Psoas muscle (tissue), 8 donors: ENCODE measurements around the gene ATP5ME. TPM values are rescaled to one million over a fixed set of nuclear protein-coding genes. Genes with fewer than 3 reads are reported as not detected.
A peak's percentile ranks its signal among the peaks of the same experiment; 100 is the strongest.

Experiments used
- ATAC-seq, 4 donors: fragments of 200-7000 bp; cut with Tn5 transposase; one replicate each; pipeline ENCODE4 v1.9.1; 2020; ENCODE audit warnings: moderate library complexity in 3 of 4, mild to moderate bottlenecking in 2 of 4
- DNase-seq, 2 donors: peaks; one replicate each; pipeline ENCODE4 v3.0.0-alpha.2; 2020
- H3K27ac ChIP-seq: fragments of 200-600 bp; one replicate; pipeline ENCODE4 v1.8.0; 2022
- H3K27me3 ChIP-seq, 3 donors: fragments of 200-600 bp in 1 of 3; one replicate each; pipeline versions ENCODE4 v1.6.1 to v1.8.0; 2013 to 2022; ENCODE audit warnings: low read length in 2 of 3, mild to moderate bottlenecking in 2 of 3, moderate library complexity in 1 of 3; ENCODE audit not compliant: insufficient read depth in 3 of 3
- H3K36me3 ChIP-seq, 2 donors: fragments of 200-600 bp in 1 of 2; one replicate each; pipeline versions ENCODE4 v1.6.1 to v1.8.0; 2013 to 2022; ENCODE audit warnings: low read depth in 1 of 2, mild to moderate bottlenecking in 1 of 2, moderate library complexity in 1 of 2; ENCODE audit not compliant: insufficient read depth in 1 of 2
- H3K4me1 ChIP-seq: fragments of 200-600 bp; one replicate; pipeline ENCODE4 v1.8.0; 2022
- H3K4me3 ChIP-seq: fragments of 200-600 bp; one replicate; pipeline ENCODE4 v1.8.0; 2022; ENCODE audit warnings: mild to moderate bottlenecking
- H3K9me3 ChIP-seq: fragments of 200-600 bp; one replicate; pipeline ENCODE4 v1.8.0; 2022
- WGBS, 3 donors: extraction: QIAGEN DNeasy Blood & Tissue Kit; methylation state at CpG; one replicate each; pipeline versions ENCODE4 v1.1.6 to v1.1.7; 2013; 5-methylcytosine and 5-hydroxymethylcytosine counted together
- intact Hi-C, 2 donors: fragments of 100-400 bp; cut with DNase I; formaldehyde crosslinking; loops; one replicate each; pipeline versions ENCODE4 v1.11.0 to v1.14.2; 2022
- polyA plus RNA-seq, 3 donors: library from polyadenylated mRNA; stranded (reverse); fragments of 200-250 nt; gene quantifications; one replicate each; pipeline ENCODE4 v1.2.3, GENCODE V29; 2013
- total RNA-seq, 4 donors: library from RNA; stranded (reverse); fragmentation: NEBNext Ultra II Directional in 2 of 4; extraction: Animal tissue kit (Norgen Biotek cat#: 25700) in 2 of 4; gene quantifications; one replicate each; pipeline versions ENCODE4 v1.2.1 to v1.2.4, GENCODE V29; 2021 to 2023
- TF ChIP-seq, protein P1 (sequence below): fragments of 200-600 bp; IDR thresholded peaks from one replicate; pipeline ENCODE4 v1.8.0; 2022; ENCODE audit warnings: antibody characterized with exemption
- donor health status: healthy with polysubstance abuse.
- donor health status: DM: no; HTN: no; CAD: no; lungs with moderate emphysema.
- donor health status: Bipolar disorder and iron deficiency.
- donor health status: healthy.
- donor health status: DM: yes; HTN: yes; CAD: no.
- donor health status: DM: no; HTN: no; CAD: no.
- donor health status: DM: no; HTN: no; CAD: no.
- donor health status: DM: yes; HTN: yes; CAD: no.

Gene ATP5ME
- total and polyA plus RNA-seq, 7 donors = 358 to 712 (median 470) TPM

GRCh38 chr4:665381-665750 is 8.7 kb downstream of the ATP5ME start:
- peaks cover 0 to 49% (median 14%) of the 10 kb centered on the region in 3 donors for H3K27me3 ChIP-seq
- no peaks in the 10 kb centered on the region for H3K9me3 ChIP-seq
- H3K4me3 ChIP-seq = no peak overlapping the region
- 81 to 85% (median 83%) methylated on average over 12 of the region's 12 CpGs for WGBS, 3 donors
- no peaks in the 10 kb centered on the region for H3K4me1 ChIP-seq
- intact Hi-C loops = no loop called here
- ATAC-seq (no peak), DNase-seq (peak; percentile 8 to 26)
- TF ChIP-seq, protein P1, sequence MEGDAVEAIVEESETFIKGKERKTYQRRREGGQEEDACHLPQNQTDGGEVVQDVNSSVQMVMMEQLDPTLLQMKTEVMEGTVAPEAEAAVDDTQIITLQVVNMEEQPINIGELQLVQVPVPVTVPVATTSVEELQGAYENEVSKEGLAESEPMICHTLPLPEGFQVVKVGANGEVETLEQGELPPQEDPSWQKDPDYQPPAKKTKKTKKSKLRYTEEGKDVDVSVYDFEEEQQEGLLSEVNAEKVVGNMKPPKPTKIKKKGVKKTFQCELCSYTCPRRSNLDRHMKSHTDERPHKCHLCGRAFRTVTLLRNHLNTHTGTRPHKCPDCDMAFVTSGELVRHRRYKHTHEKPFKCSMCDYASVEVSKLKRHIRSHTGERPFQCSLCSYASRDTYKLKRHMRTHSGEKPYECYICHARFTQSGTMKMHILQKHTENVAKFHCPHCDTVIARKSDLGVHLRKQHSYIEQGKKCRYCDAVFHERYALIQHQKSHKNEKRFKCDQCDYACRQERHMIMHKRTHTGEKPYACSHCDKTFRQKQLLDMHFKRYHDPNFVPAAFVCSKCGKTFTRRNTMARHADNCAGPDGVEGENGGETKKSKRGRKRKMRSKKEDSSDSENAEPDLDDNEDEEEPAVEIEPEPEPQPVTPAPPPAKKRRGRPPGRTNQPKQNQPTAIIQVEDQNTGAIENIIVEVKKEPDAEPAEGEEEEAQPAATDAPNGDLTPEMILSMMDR = no peak
- no peak overlapping the region for H3K27ac ChIP-seq
- H3K36me3 ChIP-seq = peaks cover 0 to under 1% of the 10 kb centered on the region in 2 donors

GRCh38 chr4:664713-665231 is 9.3 kb downstream of the ATP5ME start:
- intact Hi-C loops = no loop called here
- no peak overlapping the region for H3K27ac ChIP-seq
- H3K4me3 ChIP-seq = no peak overlapping the region
- peak in 1 of 2 donors; percentile 45 for DNase-seq
- no peaks in the 10 kb centered on the region for H3K4me1 ChIP-seq
- TF ChIP-seq, protein P1 = no peak
- 93 to 94% (median 94%) methylated on average over 24 of the region's 24 CpGs for WGBS, 3 donors
- no peak for ATAC-seq
- H3K27me3 ChIP-seq = peaks cover 0 to 49% (median 12%) of the 10 kb centered on the region in 3 donors
- H3K9me3 ChIP-seq = no peaks in the 10 kb centered on the region
- H3K36me3 ChIP-seq = no peaks in the 10 kb centered on the region

DNA sequence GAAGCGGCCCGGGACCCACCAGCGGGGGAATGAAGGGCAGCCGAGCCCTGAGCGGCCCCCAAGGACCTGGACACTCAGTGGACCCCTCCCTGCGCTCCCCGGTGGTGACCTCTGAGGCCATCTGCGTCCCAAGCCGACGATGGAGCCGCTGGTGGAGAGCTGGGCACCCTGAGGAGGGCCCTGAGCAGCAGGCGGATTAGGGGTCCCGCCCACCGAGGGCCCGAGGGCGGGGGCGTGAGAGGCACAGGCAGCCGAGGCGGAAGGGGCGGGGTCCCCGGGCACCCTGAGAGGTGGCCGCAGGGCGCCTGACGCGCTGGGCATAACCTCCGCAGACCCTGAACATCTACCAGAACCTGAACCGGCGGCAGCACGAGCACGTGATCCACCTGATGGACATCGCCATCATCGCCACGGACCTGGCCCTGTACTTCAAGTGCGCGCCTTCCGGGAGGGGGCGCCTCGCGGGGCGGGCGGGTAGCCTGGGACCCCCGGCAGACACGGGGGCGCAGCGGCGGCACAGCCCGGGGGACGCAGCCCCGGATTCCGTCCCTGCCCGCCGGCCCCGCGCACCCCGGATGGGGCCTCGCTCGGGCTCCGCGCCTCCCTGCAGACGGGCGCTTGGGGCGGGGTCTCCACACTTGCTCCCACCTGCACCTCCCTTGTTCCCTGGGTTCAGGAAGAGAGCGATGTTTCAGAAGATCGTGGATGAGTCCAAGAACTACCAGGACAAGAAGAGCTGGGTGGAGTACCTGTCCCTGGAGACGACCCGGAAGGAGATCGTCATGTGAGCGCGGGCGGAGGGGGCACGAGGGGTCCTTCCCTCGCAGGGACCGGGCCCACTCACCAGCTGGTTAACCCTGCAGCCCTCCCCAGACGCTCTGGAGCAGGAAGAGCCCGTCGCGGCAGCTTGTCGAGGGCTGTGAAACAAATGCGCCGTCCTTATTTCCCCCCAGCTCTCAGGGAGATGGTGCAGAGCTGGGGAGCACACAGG is 10.3 kb downstream of the ATP5ME start:
- DNase-seq = peak; percentile 61 to 64
- H3K4me3 ChIP-seq = peak overlapping the region; percentile 64
- intact Hi-C loops = no loop called here
- H3K9me3 ChIP-seq = no peaks in the 10 kb centered on the region
- ATAC-seq = no peak
- H3K27ac ChIP-seq = no peak overlapping the region
- H3K27me3 ChIP-seq = peaks cover 0 to 49% (median 11%) of the 10 kb centered on the region in 3 donors
- TF ChIP-seq, protein P1 = no peak
- 2 to 3% (median 3%) methylated on average over 46 to 80 of the region's 80 CpGs for WGBS, 3 donors
- no peaks in the 10 kb centered on the region for H3K36me3 ChIP-seq
- H3K4me1 ChIP-seq = no peaks in the 10 kb centered on the region

DNA sequence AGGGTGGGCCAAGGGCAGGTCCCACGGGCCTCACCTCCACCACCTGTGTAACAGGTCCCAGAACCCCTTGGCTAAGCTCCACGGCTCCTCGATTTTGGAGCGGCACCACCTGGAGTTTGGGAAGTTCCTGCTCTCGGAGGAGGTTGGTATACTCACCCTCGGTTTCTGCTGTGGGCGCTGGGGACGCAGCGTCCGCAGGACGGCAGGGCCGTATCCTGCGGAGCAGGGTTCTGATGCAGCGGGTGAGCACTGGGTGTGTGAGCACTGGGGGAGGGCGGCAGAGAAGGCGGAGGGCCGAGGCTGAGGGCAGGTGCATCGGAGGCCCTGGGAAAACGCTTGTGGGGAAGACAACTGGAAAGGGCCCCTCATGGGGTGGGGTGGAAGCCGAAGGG is 11.0 kb downstream of the ATP5ME start:
- Histone ChIP-seq H3K36me3 (no peaks in the 10 kb centered on the region), H3K27ac (no peak overlapping the region), H3K4me1 (no peaks in the 10 kb centered on the region), H3K4me3 (peak overlapping the region; percentile 64), H3K27me3 (peaks cover 0 to 49% (median 11%) of the 10 kb centered on the region in 3 donors), H3K9me3 (no peaks in the 10 kb centered on the region)
- ATAC-seq (no peak), DNase-seq (no peak)
- TF ChIP-seq, protein P1 = no peak
- WGBS, 3 donors = 29 to 32% (median 31%) methylated on average over 19 to 20 of the region's 20 CpGs
- intact Hi-C loops = no loop called here
